ENCODE results near the gene DNAJC12.

- TF ChIP-seq CTCF (IDR thresholded peaks at IDR 0.05) (peak in 2 of 4 experiments; percentile 7 to 15), POLR2A (IDR thresholded peaks at IDR 0.05) (peak; percentile 76 to 98)
These were observed 46.4 kb upstream of the DNAJC12 start, which contains the start of gene SIRT1 for GRCh38 chr10:67884313-67884841.

All from uterus (tissue), 2 donors.